ENCODE data around the gene FAM53B.

Gene FAM53B

DNA sequence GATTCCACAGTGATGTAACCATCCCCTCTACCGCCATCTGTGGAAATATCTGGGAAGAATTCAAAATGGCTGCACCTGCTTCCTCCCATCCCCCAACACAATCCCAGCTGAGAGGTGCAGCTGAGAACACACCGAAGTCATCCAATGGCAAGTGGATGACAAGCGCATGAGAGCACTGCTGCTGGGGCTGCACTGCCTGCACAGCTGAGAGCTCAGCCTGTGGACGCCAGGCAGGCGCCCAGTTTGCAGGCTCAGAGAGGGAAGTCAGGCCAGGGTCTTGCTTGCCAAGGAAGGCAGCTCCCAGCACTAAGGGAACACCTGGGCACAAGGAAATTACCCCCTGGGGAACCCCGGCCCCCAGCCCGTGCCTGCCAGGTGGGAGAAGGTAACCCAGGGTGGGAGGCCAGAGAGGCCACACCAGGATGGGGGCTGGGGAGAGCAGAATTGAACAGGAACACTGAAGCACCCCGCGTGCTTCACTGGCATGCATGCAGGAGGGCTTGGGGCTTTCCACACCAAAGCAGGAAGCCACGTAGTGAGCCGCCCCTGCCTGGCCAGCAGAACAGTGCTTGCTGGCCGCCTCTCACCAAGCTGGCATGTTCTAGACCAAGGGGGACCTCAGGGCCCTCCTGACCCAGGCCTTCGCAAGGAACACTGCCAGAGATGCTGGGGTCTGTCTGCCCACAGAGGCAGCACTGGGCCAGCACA is 46.2 kb downstream of the FAM53B start:
- no peak for DNase-seq (ENCODE audit: low read depth in 2 of 2, low spot score in 1 of 2)

DNA sequence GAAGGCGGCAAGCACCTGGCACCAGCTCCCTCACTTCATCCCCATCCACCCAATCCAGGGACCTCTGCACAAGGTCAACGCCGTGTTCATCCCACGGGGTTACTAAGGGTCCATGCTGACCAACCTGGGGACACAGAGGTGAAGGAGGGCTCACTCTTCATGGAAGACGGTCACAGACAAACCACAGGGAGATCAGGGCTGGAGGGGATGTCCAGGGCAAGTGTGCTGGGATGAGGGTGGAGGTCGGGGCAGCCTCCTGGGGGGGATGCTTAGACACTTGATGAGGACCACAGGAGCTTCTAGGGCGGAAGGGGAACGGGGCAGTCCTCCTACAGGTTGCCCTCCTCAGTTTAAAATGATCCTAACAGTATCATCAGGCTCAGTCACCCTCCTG is 46.7 kb downstream of the FAM53B start:
- DNase-seq (ENCODE audit: low read depth in 2 of 2, low spot score in 1 of 2) = no peak

DNA sequence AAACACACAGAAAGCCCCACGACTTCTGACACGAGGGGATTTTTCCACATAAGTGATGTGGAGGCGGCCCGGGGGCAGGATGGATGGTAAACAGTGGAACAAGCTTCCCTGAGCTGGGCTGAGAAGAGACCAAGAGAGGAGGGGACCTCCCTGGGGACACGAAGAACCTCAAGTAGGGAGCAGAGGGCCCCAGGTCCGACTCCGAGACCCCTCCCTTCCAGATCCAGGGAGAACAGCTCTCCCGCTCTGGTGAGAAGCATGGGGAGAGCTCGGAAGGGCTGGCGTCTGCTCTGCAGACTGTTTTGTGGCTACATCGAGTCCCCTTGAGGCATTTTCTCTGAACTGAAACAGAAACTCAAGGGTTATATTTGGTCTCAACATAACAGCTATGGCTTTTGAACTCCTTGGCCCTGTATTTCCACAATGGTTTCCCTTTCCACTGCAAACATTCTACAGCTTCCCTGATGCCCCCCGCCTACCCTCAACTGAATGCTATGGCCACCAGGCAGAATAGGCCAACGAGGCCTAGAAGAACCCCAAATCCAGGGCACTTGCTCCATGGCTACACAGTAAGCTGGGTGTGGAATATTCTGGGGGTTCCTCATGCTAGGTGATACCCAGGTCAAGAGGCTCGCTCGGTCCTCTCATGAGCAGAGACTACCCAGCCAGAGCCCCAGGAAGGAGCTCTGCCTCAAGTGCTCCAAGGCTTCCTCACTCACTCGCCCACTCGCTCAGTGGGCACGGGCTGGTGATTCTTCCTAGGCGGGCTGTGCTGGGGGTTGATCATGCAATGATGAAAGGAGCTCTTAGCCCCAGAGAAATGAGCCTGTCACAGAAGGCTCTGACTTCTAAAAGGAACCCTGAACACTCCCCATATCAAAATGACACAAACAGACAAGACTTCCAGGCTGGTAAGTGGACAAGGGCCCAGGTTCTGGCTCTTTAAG is 47.5 kb downstream of the FAM53B start:
- DNase-seq (ENCODE audit: low read depth in 2 of 2, low spot score in 1 of 2) = no peak

DNA sequence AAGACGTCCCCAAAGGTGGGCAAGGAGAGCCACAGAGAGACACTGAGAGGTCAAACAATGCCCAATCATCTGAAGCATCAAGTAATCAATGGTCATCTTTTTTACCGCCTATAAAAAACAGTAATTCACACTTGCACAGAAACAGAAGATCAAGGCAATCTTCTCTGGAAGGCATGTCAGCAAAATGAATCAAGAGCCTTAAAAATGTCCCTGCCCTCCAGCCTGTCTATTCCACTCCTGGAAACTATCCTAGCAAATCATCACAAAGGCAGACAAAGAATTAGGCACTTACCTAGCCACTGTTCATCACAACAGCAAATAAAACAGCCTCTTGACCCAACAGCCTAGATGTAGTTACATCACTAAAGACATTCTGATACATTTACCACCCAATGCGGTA is 48.9 kb downstream of the FAM53B start:
- DNase-seq (ENCODE audit: low read depth in 2 of 2, low spot score in 1 of 2) = no peak

DNA sequence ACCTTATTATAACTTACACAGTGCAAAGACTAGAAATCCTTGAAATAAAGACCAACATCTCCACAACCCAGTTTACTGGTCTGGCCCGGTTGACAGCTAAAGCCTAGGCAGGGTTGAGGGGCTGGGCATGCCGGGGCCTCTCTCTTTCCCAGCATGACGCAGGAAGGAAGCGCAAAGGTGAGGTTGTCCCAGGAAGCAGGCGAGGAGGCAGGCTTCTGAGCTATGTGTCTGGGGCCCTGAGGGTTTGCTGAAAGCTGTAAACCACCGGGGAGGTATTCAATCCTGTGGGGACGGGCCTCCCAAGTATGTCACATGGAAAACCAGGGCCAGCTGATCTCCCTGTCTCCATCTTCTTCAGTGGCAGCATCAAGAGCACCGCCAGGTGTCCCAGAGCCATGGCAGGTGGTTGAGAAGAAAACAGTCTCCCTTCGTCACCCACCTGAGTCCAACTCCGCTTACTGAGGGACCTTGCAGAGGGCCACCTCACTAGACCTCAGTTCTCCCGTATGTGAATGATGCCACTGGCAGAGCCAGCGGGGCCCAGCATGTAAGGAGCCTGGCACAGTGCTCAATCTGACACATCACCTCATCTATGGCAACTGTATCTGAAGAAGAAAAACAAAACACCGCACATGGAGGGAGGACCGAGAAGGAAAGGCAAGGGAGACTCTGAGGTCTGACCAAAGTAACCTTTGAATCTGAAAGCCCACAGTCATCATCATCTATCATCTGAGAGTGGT is 49.5 kb downstream of the FAM53B start:
- DNase-seq (ENCODE audit: low read depth in 2 of 2, low spot score in 1 of 2) = no peak

DNA sequence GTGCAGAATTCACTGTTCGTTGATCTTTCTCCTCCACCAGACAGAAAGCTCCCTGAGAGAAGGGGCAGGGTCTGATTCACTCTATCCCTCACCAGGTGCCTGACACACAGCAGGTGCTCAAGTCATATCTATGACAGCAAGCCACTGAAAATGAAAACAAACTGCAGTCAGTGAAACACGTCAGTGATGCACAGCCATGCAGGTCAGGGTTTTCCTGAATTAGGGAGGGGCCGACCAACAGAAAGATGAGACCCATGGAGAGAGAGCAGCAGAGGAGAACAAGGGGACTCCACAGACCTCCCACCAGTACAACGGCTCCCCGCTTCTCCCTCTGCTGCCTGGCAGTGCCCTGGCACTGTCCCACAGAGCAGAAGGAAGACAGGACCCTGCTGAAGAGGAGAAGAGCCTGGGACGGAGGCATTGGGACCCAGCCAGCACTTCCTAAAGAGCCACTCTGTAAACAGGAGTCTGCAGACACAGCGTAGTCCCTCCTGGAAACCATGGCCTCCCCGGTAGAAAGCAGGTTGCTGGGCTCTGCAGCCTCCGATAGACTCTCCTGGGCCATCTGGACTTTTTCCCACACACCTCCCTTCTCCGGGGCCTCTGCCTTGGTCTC is 50.3 kb downstream of the FAM53B start:
- DNase-seq (ENCODE audit: low read depth in 2 of 2, low spot score in 1 of 2) = no peak

DNA sequence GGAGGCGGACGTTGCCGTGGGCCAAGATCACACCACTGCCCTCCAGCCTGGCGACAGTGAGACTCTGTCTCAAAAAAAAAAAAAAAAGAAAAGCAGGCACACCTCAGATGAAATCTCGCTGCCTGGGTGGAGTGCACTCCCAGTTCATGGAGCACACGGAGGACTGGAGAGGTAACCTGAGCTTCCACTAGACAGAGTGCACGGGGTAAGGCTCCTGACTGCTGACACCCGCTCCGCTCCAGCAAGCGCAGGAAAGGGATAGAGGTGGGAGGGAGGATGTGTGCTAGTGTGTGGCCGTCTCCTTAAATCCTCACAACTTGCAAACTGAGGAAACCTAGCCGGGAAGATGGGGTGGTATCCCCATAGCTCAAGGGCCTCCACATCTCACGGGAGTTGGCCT is 50.8 kb downstream of the FAM53B start:
- DNase-seq (ENCODE audit: low read depth in 2 of 2, low spot score in 1 of 2) = no peak

DNA sequence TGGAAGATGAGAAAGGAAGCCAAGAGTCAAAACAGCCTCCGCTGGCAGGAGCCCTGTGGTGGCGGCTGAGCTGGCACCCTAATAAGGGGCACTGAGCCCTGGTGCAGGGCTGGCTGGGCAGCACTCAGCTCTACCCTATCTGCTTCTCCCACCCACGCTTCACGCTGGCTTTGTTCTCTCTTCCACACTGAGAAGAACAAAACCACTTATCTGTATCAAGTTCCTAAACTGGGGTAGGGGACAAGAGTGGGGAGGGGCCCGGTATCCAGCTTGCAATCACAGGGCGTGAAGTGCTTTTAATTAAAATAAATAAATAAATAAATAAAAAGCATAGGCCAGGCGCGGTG is 52.1 kb downstream of the FAM53B start:
- DNase-seq (ENCODE audit: low read depth in 2 of 2, low spot score in 1 of 2) = no peak

DNA sequence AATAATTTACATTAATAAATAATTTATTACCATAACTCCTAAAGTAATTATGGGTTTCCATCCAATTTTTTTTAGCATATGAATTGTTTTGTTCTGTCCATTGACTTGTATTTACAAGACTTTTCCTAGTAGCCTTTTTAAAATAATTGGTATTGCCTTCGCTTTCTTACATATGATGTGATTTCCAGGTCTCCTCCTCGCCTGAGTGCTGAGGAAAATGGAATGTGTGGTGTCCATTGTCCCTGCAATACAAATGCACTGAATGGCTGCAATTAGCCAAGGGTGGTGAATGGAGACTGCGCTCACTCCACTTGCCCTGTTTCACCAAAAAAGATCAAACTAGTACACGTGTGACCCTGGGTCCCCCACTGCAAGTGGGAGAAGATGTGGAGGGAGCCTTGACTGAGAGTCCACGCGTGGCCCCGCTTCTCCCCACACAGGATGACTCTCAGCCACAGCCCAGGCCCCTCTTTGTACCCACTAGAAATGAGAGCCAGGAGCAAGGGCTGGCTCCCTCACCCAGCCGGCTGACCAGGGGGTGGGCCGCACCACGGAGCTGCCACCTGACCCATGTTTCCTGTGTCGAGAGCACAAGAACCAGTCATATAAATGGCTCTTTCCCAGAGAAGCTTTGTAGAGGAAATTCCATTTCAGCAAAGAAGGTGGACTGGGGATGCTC is 52.6 kb downstream of the FAM53B start:
- DNase-seq (ENCODE audit: low read depth in 2 of 2, low spot score in 1 of 2) = no peak

DNA sequence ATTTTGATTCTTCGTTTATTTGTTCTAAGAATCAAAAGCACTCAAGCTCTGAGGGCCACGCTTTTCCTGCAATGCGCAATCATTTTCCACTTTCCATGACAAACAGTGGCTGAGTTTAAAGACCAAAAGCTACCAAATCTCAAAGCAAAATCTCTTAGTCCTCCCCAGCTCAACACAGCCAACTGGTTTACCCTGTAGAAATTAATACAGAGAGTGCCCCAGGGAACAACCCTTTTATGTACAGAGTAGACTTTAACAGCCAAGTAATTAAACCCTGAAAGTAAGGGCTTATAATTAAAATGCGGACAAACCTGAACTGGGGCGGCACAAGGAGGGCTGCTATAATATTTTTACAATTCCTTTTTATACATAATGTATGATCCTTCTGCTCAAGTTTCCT is 53.2 kb downstream of the FAM53B start:
- no peak for DNase-seq (ENCODE audit: low read depth in 2 of 2, low spot score in 1 of 2)

DNA sequence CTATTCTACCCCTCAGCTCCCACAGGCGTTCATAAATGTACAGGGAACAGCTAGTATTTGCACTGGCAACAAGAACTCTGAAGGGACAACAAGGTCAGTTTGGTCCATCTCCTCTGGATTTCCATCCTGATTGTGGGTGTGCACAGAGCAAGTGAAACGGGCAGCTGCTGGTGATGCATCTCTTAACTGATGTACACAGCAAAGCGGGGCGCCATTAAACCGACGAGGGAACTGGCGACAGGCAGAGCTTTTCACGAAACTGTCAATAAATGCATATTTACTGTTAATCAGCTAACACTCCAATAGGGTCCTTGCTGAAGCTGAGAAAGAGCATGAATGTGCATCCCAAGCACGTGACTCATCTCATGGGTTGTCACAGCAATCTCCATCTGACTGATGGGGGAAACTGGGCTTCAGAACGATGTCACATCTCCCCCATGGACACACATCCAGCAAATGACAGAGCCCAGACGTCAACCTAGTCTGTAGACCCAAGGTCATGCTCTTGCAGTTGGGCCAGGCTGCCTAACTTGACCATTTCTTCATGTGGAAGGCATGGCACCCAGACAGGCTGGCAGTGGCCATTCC is 54.2 kb downstream of the FAM53B start:
- DNase-seq (ENCODE audit: low read depth in 2 of 2, low spot score in 1 of 2) = no peak

DNA sequence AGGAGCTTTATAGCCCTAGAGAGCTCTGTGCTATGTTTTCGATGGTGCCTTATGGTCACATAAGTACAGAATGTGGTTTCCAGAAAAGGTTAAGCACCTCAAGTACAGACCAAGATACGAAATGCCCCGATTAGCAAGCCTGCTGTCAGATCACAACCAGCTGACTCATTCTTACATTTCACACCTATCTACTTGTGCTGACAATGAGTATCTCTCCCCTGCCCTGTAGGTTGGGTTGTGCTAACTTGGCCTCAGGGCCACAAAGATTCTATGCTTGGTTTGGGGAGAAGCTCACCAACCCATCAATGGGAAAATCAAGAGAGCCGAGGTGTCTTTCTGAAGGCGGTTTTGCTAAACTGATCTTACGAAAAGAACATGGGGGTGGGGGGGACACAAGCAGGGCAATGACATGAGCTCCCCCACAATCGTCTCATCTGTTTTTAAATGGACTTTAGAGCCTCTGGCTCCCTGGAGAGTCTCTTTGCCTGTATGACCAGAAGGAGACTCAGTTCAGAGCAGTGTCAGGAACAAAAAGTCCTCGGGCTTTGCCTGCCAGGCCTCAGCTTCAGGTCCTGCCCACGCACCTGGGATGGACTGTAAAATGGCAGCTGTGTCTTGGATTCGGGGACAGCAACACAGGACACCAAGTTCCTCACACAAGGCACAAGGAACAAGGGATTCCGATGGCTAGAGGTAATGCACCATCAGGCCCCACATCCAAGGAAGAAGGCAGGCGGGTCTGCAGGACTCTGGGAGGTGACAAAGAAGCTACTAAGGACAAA is 55.1 kb downstream of the FAM53B start:
- DNase-seq (ENCODE audit: low read depth in 2 of 2, low spot score in 1 of 2) = peak; percentile 33 to 46

DNA sequence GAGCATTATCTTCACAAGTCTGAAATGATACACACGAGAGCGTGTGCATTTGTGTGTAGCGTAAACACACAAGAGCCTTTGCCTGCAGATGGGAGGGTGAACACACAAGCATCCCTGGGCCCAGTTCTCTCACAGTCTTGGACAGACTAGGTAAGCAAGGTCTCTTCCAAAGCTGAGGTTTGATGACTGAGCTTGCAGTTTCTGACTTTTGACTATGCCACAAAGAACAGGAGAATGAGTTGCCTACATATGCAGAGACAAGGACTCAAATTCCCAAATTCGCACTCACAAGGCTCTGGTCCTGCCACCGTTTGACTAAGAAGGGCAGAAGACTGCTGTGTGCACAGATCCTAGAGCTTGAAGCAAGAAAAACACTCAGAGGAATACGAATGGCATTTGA is 55.8 kb downstream of the FAM53B start:
- no peak for DNase-seq (ENCODE audit: low read depth in 2 of 2, low spot score in 1 of 2)

DNA sequence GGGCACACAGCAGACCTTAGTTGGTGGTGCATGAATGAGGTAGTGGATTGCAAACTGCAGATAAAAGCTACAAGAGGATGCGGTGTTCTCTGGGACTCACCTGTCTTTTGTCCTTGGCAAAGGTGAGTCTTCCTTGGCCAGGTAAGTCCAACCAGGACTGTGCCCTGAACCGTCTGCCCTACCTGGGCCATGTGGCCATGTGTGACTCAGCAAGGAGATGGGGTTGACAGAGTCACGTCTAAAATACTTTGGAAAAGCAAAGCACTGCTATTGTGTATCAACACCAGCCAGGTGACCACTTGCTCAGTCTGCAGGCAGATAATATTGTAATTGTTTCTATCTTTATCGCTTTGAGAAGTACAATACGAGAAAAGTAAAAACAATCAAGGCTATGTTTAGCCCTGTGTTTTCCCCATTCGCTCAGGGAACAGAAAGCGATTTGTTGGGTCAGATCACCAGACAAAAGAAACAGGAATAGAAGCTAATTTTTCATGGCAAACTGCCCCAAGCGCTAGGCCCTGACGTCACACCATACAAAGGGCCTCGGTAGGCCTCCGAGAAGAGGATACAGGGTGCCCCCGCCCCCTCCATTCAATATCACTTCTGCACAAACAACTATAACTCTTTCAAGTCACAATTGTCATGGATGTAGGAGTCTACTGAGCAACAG is 57.3 kb downstream of the FAM53B start:
- no peak for DNase-seq (ENCODE audit: low read depth in 2 of 2, low spot score in 1 of 2)

DNA sequence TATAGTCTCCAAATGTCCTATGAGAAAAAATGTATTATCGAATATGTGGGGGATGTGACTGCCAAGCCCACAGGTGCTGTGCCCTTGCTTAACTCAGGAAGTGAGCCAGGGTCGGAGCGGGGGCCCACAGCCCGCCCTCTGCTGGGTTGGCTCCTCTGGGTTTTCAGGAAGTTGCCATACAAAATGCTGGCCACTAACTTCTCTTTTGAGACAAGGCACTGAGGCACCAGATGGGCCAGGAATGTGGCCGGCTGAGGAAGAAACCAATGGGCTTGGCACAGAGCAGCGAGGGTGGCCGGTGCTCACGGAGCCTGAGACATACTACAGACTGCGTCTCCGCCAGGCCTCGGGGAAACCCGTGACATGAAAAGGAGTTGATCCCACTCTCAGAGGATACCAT is 58.9 kb downstream of the FAM53B start:
- no peak for DNase-seq (ENCODE audit: low read depth in 2 of 2, low spot score in 1 of 2)

DNA sequence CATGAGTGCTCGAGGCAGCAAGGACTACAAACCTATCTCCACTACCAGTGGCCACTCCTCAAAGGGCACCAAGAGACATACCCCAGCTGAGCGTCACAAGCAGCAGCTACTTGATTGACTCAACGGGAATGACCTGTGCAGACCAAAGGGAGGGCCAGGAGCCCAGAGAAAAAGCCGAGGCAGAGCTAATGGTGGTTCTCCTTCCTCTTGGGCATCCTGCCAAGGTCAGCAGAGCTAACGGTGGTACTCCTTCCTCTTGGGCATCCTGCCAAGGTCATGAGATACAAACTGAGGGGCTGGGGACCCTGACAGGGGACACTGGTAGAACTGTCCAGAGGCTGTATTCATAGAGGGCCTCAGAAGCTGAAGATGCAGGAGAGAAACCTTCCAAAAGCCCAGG is 60.4 kb downstream of the FAM53B start:
- no peak for DNase-seq (ENCODE audit: low read depth in 2 of 2, low spot score in 1 of 2)

DNA sequence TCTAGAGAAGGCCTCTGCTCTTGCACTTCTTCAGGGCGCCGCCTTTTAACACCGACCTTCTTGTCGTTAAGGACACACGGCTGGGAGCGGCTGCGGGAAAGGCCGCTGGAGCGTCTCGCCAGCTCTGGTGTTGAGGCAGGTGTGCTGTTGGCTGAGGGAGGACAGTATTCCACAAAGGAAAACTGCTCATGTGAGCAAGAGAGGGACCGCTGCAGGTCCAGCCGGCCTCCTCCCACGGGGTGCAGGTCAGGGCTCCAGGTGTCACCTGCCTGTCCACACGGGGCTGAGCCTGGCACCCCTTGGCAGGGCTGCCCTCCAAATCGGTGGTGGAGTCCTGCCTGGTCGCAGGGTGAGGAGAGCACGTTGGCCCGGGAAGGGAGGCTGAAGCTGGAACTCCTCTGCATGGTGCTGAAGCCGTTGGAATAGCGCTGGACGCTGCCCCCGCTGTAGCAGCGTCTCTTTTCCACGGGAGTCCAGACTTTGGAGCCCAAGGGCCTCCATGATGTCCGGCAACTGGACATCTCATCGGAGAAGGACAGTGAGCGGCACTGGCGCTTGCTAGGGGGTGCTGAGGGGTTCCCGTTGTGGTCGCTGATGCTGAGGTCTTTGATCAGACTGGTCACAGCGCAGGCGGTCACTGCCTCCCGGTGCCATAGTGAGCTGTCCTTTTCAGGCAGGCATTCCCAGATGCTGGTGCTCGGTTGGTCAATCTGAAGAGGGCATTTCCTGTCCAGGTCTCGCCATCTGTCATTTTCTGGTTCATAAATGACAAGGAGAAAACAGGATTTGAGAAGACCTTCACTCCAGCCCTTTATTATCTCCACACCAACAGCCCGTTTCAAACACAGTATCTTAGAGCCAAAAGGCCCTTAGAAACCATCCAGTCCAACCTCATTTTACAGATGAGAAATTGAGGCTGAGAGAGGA is 62.3 kb downstream of the FAM53B start:
- no peak for DNase-seq (ENCODE audit: low read depth in 2 of 2, low spot score in 1 of 2)

DNA sequence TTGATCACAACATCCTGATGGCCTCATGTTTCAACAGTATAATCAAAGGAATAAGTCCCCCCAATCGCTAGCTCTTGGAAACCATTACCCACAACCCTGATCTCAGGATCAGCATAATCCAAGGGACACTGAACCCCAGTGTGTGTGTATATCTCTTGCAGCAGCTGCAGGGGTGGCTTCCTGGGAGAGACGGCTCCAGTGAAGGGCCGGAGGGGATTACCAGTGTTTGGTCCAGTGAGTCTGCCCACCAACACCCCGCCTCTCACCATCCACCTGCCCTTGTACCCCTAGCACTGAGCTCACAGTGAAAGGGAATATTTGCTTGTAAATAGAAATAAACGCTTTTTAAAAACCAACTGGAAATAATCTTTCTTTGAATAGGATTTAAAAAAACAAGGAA is 63.1 kb downstream of the FAM53B start:
- DNase-seq (ENCODE audit: low read depth in 2 of 2, low spot score in 1 of 2) = no peak
